COLO829 (cell line): ENCODE results near the gene IL23A.

Experiments
- DNase-seq: peaks from one replicate; pipeline ENCODE4 v3.0.0; 2012; ENCODE audit warnings: low spot score

Gene IL23A

GRCh38 chr12:56361487-56362129 lies 22.9 kb downstream of the IL23A start:
- no peak for DNase-seq

GRCh38 chr12:56362130-56363059 lies 23.7 kb downstream of the IL23A start, which contains the start of gene APOF:
Gene APOF (minus strand): TSS chr12:56362857. CDS start chr12:56362745, 112 bp downstream.
- DNase-seq = no peak

- no peak for DNase-seq
These were observed 28.3 kb downstream of the IL23A start for GRCh38 chr12:56366948-56367347.

GRCh38 chr12:56373515-56373914 lies 34.8 kb downstream of the IL23A start:
- no peak for DNase-seq

DNA sequence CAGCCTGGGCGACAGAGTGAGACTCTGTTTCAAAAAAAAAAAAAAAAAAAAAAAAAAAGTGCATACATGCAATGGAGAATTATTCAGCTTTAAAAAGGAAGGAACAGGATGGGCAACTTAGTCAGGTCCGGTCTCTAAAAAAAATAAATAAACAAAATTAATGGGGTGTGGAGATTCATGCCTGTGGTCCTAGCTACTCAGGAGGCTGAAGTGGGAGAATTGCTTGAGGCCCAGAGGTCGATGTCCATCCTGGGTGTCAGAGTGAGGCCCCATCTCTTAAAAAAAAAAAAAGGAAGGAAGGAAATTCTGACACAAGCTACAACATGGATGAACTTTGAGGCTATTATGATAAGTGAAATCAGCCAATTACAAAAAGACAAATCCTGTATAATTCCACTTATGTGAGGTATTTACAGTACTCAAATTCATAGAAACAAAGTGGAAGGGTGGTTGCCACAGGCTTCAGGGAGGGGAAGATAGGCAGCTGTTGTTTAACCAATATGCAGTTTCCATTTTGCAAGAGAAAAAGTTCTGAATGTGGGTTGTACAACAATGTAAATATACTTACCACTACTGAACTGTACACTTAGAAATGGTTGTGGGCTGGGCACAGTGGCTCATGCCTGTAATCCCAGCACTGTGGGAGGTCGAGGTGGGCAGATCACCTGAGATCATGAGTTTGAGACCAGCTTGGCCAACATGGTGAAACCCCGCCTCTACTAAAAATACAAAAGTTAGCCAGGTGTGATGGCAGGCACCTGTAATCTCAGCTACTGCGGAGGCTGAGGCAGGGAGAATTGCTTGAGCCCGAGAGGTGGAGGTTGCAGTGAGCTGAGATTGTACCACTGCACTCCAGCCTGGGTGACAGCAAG lies 36.3 kb downstream of the IL23A start:
- no peak for DNase-seq

GRCh38 chr12:56375598-56376434 lies 37.1 kb downstream of the IL23A start:
- DNase-seq = no peak

DNA sequence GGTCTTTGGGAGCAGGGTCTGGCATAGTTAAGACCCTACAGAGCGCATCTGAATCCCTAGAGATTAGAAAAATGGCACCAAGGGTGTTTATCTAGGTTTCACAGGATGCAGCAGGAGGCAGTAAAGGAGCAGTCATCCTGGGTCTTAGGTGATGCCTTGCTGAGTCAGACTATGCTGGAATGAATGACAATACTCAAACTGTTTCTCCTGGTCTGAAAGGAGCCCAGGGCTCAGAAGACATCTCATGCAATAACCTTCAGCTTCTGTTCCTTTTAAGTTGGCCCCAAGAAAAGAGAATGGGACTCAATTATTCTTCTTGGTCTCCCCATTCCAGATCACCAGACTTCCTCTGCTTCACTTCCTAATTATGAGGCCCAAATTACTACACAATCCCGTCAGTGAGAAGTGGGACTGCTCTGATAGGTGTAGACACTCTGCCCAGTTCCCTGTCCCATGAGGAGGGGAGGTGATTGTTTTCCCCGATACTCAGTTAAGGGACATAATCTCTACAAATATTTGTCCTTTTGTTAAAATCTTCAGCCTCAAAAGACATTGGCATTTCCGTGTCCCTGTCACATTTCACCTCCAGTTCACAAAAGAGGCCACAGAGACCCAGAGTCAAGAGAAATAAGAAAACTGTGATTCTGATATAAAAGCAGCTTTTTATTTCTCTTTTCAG lies 38.8 kb downstream of the IL23A start:
- peak; percentile 23 for DNase-seq

- no peak for DNase-seq
These were observed 39.3 kb downstream of the IL23A start for GRCh38 chr12:56377989-56378316.

- no peak for DNase-seq
These were observed 43.9 kb downstream of the IL23A start for GRCh38 chr12:56382611-56383010.

DNA sequence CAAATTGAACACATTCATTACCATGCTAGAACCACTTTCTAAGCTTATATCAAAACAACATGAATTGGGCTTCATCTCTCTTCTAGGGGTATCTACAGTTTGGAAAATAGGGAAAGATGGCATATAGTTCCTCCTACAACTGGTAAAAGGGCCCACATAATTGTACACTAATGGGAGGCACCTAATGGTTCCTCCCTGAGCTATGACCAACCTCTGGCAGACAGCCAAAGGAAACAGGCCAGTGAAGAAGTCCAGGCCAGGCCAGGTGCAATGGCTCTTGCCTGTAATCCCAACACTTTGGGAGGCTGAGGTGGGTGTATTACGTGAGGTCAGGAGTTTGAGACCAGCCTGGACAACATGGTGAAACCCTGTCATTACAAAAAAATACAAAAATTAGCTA lies 47.2 kb downstream of the IL23A start:
- DNase-seq = no peak

DNA sequence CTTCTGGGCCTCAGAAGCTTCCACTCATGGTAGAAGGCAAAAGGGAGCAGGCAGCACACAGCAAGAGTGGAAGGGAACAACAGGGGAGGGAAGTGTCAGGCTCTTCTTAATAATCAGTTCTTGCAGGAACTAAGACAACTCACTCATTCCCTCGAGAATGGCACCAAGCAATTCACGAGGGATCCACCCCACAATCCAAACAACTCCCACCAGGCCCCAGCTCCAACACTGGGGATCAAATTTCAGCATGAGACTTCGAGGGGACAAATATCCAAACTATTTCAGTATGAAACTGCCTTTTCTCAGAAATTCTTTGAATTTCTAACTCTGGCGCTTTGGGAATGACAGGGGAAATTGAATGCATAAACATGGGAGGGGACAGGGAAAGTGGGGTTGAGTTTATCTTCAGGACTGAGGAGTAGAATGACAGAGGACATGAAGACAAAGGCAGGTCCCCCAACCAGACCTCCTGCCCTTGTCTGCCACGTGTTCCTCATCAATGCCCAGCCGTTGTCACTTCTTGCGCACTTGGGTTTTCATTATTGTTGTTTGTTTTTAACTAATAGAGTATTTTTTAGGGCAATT lies 48.6 kb downstream of the IL23A start:
- DNase-seq = no peak

GRCh38 chr12:56389412-56389811 lies 50.7 kb downstream of the IL23A start:
- no peak for DNase-seq
